B cell (primary cell): Measurements from ENCODE around the gene MAPKAP1.

Source experiments
- EZH2 ChIP-seq: IDR thresholded peaks from 2 replicates; pipeline ENCODE4 v1.6.1; 2012; ENCODE audit warnings: borderline replicate concordance, low read depth, mild to moderate bottlenecking, moderate library complexity, low read length; ENCODE audit not compliant: insufficient read depth, poor library complexity, severe bottlenecking
- TF ChIP-seq, protein P1 (sequence below): fragments of 200-600 bp; IDR thresholded peaks from one replicate; pipeline ENCODE4 v1.8.0; 2022; ENCODE audit warnings: antibody characterized with exemption, mild to moderate bottlenecking

DNA sequence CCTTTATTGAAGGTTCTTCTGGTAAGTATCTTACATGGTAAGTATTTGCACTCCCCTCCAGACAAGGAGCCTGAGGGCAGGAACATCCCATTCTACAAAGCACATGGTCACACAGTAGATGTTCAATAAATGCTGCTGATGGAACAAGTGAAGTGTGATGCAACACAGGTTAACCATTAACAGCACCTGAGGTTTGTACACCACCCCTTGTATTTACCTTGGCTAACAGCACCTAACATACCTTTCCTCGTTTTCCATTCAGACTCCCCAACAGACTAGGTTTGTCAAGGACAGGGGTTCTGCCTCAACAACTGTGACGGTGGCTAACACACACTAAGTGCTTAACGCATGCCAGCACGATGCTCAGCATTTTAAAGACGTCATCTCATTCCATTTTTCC is 213.6 kb downstream of the MAPKAP1 start:
- TF ChIP-seq, protein P1, sequence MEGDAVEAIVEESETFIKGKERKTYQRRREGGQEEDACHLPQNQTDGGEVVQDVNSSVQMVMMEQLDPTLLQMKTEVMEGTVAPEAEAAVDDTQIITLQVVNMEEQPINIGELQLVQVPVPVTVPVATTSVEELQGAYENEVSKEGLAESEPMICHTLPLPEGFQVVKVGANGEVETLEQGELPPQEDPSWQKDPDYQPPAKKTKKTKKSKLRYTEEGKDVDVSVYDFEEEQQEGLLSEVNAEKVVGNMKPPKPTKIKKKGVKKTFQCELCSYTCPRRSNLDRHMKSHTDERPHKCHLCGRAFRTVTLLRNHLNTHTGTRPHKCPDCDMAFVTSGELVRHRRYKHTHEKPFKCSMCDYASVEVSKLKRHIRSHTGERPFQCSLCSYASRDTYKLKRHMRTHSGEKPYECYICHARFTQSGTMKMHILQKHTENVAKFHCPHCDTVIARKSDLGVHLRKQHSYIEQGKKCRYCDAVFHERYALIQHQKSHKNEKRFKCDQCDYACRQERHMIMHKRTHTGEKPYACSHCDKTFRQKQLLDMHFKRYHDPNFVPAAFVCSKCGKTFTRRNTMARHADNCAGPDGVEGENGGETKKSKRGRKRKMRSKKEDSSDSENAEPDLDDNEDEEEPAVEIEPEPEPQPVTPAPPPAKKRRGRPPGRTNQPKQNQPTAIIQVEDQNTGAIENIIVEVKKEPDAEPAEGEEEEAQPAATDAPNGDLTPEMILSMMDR: no peak
- no peak for TF ChIP-seq EZH2
